Measurements from ENCODE around the gene FAM120B. TPM values are rescaled to one million over a fixed set of nuclear protein-coding genes. Genes with fewer than 3 reads are reported as not detected.

FAM120B gene
- total RNA-seq, 6 experiments from 2014 or later = 33.3 to 36.6 (median 35.4) TPM

- no peak overlapping the region for H3K4me3 Mint-ChIP-seq
- no peaks in the 10 kb centered on the region for H3K4me1 Mint-ChIP-seq (ENCODE audit: low read depth)
- H3K36me3 Mint-ChIP-seq (ENCODE audit: low read depth) = peaks cover 46% of the 10 kb centered on the region
- DNase-seq = no peak
- no peaks in the 10 kb centered on the region for H3K27me3 Mint-ChIP-seq (ENCODE audit: insufficient read depth)
- TF ChIP-seq CTCF (IDR thresholded peaks at IDR 0.05) = no peak
- H3K9me3 Mint-ChIP-seq = peaks cover 30% of the 10 kb centered on the region
- no peak overlapping the region for H3K27ac Mint-ChIP-seq
Measured at GRCh38 chr6:170355661-170356060, 49.1 kb downstream of the FAM120B start.

GRCh38 chr6:170357812-170358211, 51.3 kb downstream of the FAM120B start:
- no peak for DNase-seq
- no peak overlapping the region for H3K27ac Mint-ChIP-seq
- no peaks in the 10 kb centered on the region for H3K4me1 Mint-ChIP-seq (ENCODE audit: low read depth)
- peaks cover 9% of the 10 kb centered on the region; the same call in 1 of the 2 replicates for H3K9me3 Mint-ChIP-seq
- H3K36me3 Mint-ChIP-seq (ENCODE audit: low read depth) = peaks cover 24% of the 10 kb centered on the region
- H3K4me3 Mint-ChIP-seq = no peak overlapping the region
- TF ChIP-seq CTCF (IDR thresholded peaks at IDR 0.05) = no peak
- no peaks in the 10 kb centered on the region for H3K27me3 Mint-ChIP-seq (ENCODE audit: insufficient read depth)

- Mint-ChIP-seq H3K4me3 (no peak overlapping the region), H3K4me1 (ENCODE audit: low read depth) (no peaks in the 10 kb centered on the region), H3K27ac (no peak overlapping the region), H3K36me3 (ENCODE audit: low read depth) (peaks cover 17% of the 10 kb centered on the region), H3K9me3 (peaks cover 2% of the 10 kb centered on the region; the same call in 1 of the 2 replicates), H3K27me3 (ENCODE audit: insufficient read depth) (no peaks in the 10 kb centered on the region)
- DNase-seq = no peak
- TF ChIP-seq CTCF (IDR thresholded peaks at IDR 0.05) = no peak
Measured at GRCh38 chr6:170358496-170358895, 51.9 kb downstream of the FAM120B start.

- no peak overlapping the region for H3K27ac Mint-ChIP-seq
- DNase-seq = no peak
Measured at GRCh38 chr6:170360476-170360875, 53.9 kb downstream of the FAM120B start.

GRCh38 chr6:170361335-170361734, 54.8 kb downstream of the FAM120B start:
- no peak for DNase-seq
- no peaks in the 10 kb centered on the region for H3K27me3 Mint-ChIP-seq (ENCODE audit: insufficient read depth)
- H3K36me3 Mint-ChIP-seq (ENCODE audit: low read depth) = no peaks in the 10 kb centered on the region
- no peak for TF ChIP-seq CTCF (IDR thresholded peaks at IDR 0.05)
- no peaks in the 10 kb centered on the region; the same call in 1 of the 2 replicates for H3K4me1 Mint-ChIP-seq (ENCODE audit: low read depth)
- no peak overlapping the region for H3K27ac Mint-ChIP-seq
- no peaks in the 10 kb centered on the region for H3K9me3 Mint-ChIP-seq
- H3K4me3 Mint-ChIP-seq = no peak overlapping the region

More at GRCh38 chr6:170360476-170360875, 53.9 kb downstream of the FAM120B start:
- Mint-ChIP-seq H3K36me3 (ENCODE audit: low read depth) (no peaks in the 10 kb centered on the region), H3K9me3 (no peaks in the 10 kb centered on the region), H3K4me3 (no peak overlapping the region), H3K27me3 (ENCODE audit: insufficient read depth) (no peaks in the 10 kb centered on the region), H3K4me1 (ENCODE audit: low read depth) (no peaks in the 10 kb centered on the region; the same call in 1 of the 2 replicates)
- no peak for TF ChIP-seq CTCF (IDR thresholded peaks at IDR 0.05)

- no peaks in the 10 kb centered on the region for H3K9me3 Mint-ChIP-seq
- no peaks in the 10 kb centered on the region; the same call in 1 of the 2 replicates for H3K4me1 Mint-ChIP-seq (ENCODE audit: low read depth)
- DNase-seq = no peak
- H3K4me3 Mint-ChIP-seq = no peak overlapping the region
- TF ChIP-seq CTCF (IDR thresholded peaks at IDR 0.05) = no peak
- H3K36me3 Mint-ChIP-seq (ENCODE audit: low read depth) = no peaks in the 10 kb centered on the region
- H3K27me3 Mint-ChIP-seq (ENCODE audit: insufficient read depth) = no peaks in the 10 kb centered on the region
- H3K27ac Mint-ChIP-seq = no peak overlapping the region
Measured at GRCh38 chr6:170362121-170362520, 55.6 kb downstream of the FAM120B start.
